ENCODE data around the gene FAM227B. TPM values are rescaled to one million over a fixed set of nuclear protein-coding genes. Genes with fewer than 3 reads are reported as not detected.
"Not testable (repeated sequence)": the region's sequence is repeated elsewhere in the genome, so short reads cannot be mapped to it uniquely, and the experiment has no call there.

FAM227B gene
- total RNA-seq, 2 donors from 2014 or later, result 7.5 to 14.4 TPM

DNA sequence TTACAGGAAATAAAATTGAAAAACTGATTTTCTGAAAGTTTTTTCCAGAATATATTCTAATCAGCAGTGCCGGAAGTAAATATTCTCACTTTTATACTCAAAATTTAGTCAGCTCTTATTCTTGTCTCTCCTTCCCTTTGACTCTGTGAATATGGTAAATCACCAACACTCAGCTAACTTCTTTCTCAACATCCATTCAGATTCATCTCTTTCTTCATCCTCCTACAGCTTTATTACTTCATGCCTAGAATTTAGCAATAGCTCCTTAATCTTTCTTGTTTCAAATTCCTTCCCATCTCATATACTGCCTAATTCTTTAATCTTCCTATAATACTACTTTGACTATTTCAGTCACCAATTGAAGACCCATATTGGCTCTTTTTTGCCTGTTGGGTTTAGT is 129.7 kb downstream of the FAM227B start:
- TF ChIP-seq, protein P1, sequence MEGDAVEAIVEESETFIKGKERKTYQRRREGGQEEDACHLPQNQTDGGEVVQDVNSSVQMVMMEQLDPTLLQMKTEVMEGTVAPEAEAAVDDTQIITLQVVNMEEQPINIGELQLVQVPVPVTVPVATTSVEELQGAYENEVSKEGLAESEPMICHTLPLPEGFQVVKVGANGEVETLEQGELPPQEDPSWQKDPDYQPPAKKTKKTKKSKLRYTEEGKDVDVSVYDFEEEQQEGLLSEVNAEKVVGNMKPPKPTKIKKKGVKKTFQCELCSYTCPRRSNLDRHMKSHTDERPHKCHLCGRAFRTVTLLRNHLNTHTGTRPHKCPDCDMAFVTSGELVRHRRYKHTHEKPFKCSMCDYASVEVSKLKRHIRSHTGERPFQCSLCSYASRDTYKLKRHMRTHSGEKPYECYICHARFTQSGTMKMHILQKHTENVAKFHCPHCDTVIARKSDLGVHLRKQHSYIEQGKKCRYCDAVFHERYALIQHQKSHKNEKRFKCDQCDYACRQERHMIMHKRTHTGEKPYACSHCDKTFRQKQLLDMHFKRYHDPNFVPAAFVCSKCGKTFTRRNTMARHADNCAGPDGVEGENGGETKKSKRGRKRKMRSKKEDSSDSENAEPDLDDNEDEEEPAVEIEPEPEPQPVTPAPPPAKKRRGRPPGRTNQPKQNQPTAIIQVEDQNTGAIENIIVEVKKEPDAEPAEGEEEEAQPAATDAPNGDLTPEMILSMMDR (IDR thresholded peaks at IDR 0.05), result no peak
- no peaks in the 10 kb centered on the region for H3K9me3 ChIP-seq
- H3K4me3 ChIP-seq, result no peak overlapping the region
- H3K36me3 ChIP-seq, result no peaks in the 10 kb centered on the region
- DNase-seq (ENCODE audit: low spot score), result no peak
- no peak overlapping the region for H3K27ac ChIP-seq
- no peaks in the 10 kb centered on the region for H3K27me3 ChIP-seq
- no peaks in the 10 kb centered on the region for H3K4me1 ChIP-seq

DNA sequence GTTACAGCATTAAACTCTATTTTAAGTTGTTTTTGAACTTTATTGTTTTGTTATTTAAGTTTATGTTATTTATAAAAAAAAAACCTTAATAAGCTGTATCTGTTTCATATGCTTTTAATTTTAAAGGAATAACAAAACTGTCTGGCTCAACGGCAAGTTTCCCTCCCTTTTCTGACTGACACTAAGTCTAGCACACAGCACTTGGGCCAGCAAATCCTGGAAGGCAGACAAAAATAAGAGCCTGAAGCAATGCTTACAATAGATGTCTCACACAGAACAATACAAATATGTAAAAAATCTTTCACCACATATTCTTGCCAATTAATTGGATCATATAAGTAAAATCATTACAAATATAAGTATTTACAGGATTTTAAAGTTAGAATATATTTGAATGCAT is 135.2 kb downstream of the FAM227B start:
- H3K27me3 ChIP-seq; DNase-seq (ENCODE audit: low spot score); H3K36me3 ChIP-seq; H3K4me1 ChIP-seq; H3K9me3 ChIP-seq; H3K4me3 ChIP-seq; H3K27ac ChIP-seq: not testable (repeated sequence)

DNA sequence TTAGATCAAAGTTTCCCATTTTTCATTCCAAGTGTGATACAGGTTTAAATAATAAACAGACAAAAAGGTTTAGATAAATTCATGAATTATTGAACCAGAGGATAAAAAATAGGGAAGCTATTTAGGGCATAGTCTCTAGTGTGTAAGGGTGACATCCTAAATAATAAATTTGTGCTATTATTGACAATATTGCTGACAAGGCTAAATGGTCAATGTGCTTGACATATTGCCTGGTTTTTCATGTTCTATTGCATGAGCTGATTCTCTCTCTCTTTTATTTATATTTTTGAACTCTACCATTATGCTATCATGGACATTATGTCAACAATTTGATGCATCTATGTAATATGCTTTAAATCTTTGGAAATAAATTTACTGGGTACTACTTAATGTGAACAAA is 141.6 kb downstream of the FAM227B start:
- H3K4me1 ChIP-seq; H3K9me3 ChIP-seq; H3K27ac ChIP-seq; DNase-seq (ENCODE audit: low spot score); H3K27me3 ChIP-seq; H3K36me3 ChIP-seq; H3K4me3 ChIP-seq: not testable (repeated sequence)

DNA sequence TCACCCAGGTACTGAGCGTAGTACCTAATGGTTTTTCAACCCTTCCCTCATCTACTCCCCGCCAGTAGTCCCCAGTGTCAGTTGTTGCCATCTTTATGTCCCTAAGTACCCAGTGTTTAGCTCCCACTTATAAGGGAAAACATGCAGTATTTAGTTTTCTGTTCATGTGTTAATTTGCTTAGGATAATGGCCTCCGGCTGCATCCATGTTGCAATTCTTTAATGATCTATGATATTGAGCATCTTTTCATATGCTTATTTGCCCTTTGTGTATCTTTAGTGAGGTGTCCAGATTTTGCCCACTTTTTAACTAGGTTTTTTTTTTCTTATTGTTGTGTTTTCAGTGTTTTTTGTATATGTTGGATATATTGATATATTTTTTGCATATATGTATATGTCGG is 142.6 kb downstream of the FAM227B start:
- H3K9me3 ChIP-seq; H3K4me1 ChIP-seq; H3K4me3 ChIP-seq; DNase-seq (ENCODE audit: low spot score); H3K27ac ChIP-seq; H3K36me3 ChIP-seq; H3K27me3 ChIP-seq: not testable (repeated sequence)

DNA sequence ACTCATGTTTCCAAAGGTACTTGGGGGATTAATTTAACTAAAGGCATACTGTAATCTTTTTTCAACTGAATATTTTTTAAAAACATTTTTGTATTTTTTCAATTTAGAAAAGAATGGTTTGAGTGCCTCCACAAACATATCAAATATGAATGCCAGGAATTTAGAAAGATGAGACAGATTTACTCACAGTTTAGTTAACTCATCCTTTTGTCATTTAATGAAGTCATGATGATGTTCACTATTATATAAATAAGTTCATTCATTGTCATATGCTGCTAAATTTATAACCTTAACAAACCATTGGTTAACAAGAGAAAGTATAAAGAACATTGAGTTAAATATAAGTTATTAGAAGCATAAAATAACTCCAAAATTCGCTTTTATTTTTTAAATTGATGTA is 147.6 kb downstream of the FAM227B start:
- TF ChIP-seq, protein P1 (IDR thresholded peaks at IDR 0.05), result no peak
- Histone ChIP-seq H3K4me1 (no peaks in the 10 kb centered on the region), H3K27me3 (no peaks in the 10 kb centered on the region), H3K36me3 (no peaks in the 10 kb centered on the region), H3K27ac (no peak overlapping the region), H3K9me3 (no peaks in the 10 kb centered on the region), H3K4me3 (no peak overlapping the region)
- no peak for DNase-seq (ENCODE audit: low spot score)

DNA sequence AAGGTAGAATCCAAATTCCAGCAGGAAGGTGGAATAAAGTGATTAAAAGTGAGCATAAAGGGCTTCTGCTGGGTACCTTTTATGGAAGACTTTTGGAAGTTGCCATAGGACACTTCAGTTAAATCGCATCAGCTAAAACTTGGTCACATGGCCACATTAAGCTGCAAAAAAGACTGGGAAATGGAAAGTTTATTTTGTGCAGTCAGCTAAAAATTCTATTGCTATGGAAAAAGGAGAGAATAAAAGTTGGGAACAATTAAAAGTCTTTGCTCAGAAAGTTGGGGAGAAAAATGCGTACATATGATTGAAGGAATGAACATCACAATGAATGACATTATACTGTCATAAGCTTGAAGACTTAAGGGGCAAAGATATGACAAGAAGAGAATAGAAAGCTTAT is 148.3 kb downstream of the FAM227B start:
- Histone ChIP-seq H3K9me3 (no peaks in the 10 kb centered on the region), H3K27me3 (no peaks in the 10 kb centered on the region), H3K27ac (no peak overlapping the region), H3K4me1 (no peaks in the 10 kb centered on the region), H3K4me3 (no peak overlapping the region), H3K36me3 (no peaks in the 10 kb centered on the region)
- TF ChIP-seq, protein P1 (IDR thresholded peaks at IDR 0.05), result no peak
- no peak for DNase-seq (ENCODE audit: low spot score)

DNA sequence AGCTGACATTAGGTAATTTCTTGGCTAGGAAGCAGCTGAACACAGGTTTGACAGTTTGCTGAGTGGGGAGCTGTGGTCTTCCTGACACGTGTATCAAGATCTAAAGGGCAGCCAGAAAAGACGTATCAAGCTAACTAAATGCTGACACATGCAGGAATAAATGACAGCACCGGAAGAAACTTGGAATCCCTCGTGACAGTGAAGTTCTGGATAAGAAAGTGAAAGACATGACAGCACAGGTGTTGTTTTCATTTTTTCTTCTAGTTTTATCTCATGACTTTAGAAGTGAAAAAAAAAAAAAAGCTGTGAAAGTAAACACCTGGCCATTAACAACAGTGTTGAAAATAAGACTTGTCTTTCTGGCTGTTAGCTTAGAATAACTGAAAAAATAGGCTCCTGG is 148.9 kb downstream of the FAM227B start:
- no peak overlapping the region for H3K27ac ChIP-seq

More for the DNA sequence above, 148.9 kb downstream of the FAM227B start:
- TF ChIP-seq, protein P1 (IDR thresholded peaks at IDR 0.05), result no peak
- H3K4me1 ChIP-seq, result no peaks in the 10 kb centered on the region
- no peaks in the 10 kb centered on the region for H3K27me3 ChIP-seq
- no peaks in the 10 kb centered on the region for H3K9me3 ChIP-seq
- H3K4me3 ChIP-seq, result no peak overlapping the region
- H3K36me3 ChIP-seq, result no peaks in the 10 kb centered on the region
- DNase-seq (ENCODE audit: low spot score), result no peak

All from right atrium auricular region (tissue), 2 donors.